ENCODE results near the gene PLA2G4B. TPM values are rescaled to one million over a fixed set of nuclear protein-coding genes. Genes with fewer than 3 reads are reported as not detected.

Gene PLA2G4B
- total and polyA plus RNA-seq, 2 donors (not counting 1 experiment from before 2014, with no cell fraction given), result 22.6 to 33.2 TPM

DNA sequence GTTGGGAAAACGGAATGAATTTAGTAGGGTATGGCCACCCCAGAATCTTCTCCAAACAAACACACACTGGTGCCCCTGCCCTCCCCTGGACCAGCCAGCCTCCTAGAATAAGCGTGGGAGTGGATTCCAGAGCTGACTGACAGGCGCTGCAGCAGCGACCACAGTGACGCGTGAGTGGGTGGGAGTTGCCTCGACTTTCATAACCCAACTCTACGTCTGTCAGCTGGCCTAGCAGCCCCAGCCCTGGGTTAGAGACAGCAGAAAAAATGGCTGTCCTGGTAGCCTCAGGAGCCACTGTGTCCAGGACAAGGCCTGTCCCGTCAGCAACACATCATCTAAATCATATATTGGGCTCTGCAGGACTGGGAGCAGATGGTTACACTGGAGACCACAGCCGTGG, 10.0 kb downstream of the PLA2G4B start:
- Histone ChIP-seq H3K4me3 (ENCODE audit: control extremely low read depth in 1 of 5, extremely low read depth in 1 of 5, insufficient read depth in 1 of 5, low read depth in 2 of 5, low read length in 4 of 5) (no peak overlapping the region), H3K4me1 (ENCODE audit: control insufficient read depth in 2 of 2, insufficient read depth in 2 of 2, low read length in 2 of 2) (no peaks in the 10 kb centered on the region), H3K36me3 (replicated peaks in 1 of 2; ENCODE audit: control extremely low read depth in 1 of 2, control insufficient read depth in 1 of 2, extremely low read depth in 1 of 2, insufficient read depth in 2 of 2, low read length in 1 of 2) (peaks cover 0 to 26% of the 10 kb centered on the region in 2 experiments), H3K79me2 (ENCODE audit: control insufficient read depth, insufficient read depth, low read length) (no peaks in the 10 kb centered on the region), H3K27me3 (replicated peaks in 1 of 4; ENCODE audit: control extremely low read depth in 1 of 4, control insufficient read depth in 3 of 4, insufficient read depth in 4 of 4, low read length in 3 of 4) (peaks cover 0 to 4% (median 0%) of the 10 kb centered on the region in 4 experiments), H3K9me3 (ENCODE audit: control extremely low read depth in 1 of 3, control insufficient read depth in 2 of 3, insufficient read depth in 1 of 3, low read length in 2 of 3) (no peaks in the 10 kb centered on the region), H3K27ac (ENCODE audit: low read length in 2 of 2) (no peak overlapping the region), H2AFZ (ENCODE audit: insufficient read depth, low read depth, low read length, poor library complexity, severe bottlenecking) (no peak overlapping the region), H3K4me2 (replicated peaks; ENCODE audit: low read depth, low read length, poor library complexity, severe bottlenecking) (no peak overlapping the region), H3K9ac (ENCODE audit: low read length) (no peak overlapping the region), H4K20me1 (ENCODE audit: control insufficient read depth, insufficient read depth, low read length, poor library complexity, severe bottlenecking) (no peaks in the 10 kb centered on the region)
- no peak for TF ChIP-seq EZH2 (IDR thresholded peaks at IDR 0.05; ENCODE audit: borderline replicate concordance, insufficient read depth, low read depth, low read length, poor library complexity, severe bottlenecking)
- TF ChIP-seq, protein P1, sequence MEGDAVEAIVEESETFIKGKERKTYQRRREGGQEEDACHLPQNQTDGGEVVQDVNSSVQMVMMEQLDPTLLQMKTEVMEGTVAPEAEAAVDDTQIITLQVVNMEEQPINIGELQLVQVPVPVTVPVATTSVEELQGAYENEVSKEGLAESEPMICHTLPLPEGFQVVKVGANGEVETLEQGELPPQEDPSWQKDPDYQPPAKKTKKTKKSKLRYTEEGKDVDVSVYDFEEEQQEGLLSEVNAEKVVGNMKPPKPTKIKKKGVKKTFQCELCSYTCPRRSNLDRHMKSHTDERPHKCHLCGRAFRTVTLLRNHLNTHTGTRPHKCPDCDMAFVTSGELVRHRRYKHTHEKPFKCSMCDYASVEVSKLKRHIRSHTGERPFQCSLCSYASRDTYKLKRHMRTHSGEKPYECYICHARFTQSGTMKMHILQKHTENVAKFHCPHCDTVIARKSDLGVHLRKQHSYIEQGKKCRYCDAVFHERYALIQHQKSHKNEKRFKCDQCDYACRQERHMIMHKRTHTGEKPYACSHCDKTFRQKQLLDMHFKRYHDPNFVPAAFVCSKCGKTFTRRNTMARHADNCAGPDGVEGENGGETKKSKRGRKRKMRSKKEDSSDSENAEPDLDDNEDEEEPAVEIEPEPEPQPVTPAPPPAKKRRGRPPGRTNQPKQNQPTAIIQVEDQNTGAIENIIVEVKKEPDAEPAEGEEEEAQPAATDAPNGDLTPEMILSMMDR (IDR thresholded peaks at IDR 0.05), result no peak
- ChIA-PET POLR2A (no interaction called here), CTCF (no interaction called here)
- Mint-ChIP-seq H3K4me3 (no peak overlapping the region), H3K27me3 (no peaks in the 10 kb centered on the region), H3K4me1 (peaks cover 2% of the 10 kb centered on the region), H3K9me3 (ENCODE audit: insufficient read depth) (no peaks in the 10 kb centered on the region), H3K27ac (no peak overlapping the region)
- WGBS (ENCODE audit: insufficient coverage), result 80% methylated on average over 8 of the region's 10 CpGs
- DNase-seq, result no peak
- ATAC-seq (ENCODE audit: low read depth), result no peak
- intact Hi-C loops (cut with micrococcal nuclease), result no loop called here

DNA sequence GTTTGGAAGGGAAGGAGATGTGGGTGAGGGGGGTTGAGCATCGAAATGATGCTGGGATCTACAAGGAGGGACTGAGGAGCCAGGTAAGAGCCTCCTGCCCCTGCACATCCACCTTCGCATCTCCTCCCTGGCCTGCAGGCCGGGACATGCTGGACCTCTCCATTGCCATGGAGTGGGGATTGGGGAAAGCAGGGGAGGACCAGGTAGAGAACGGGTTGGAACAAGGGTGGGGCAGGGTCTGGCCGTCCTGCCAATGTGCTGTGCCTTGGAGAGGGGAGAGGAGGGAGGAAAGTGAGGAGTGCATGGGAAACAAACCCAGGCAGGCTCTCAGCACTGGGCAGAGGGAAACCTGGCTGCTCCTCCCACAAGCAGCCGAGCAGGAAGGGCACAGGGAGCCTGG, 10.6 kb downstream of the PLA2G4B start:
- Histone ChIP-seq H2AFZ (ENCODE audit: insufficient read depth, low read depth, low read length, poor library complexity, severe bottlenecking) (no peak overlapping the region), H3K79me2 (ENCODE audit: control insufficient read depth, insufficient read depth, low read length) (no peaks in the 10 kb centered on the region), H3K4me3 (ENCODE audit: control extremely low read depth in 1 of 5, extremely low read depth in 1 of 5, insufficient read depth in 1 of 5, low read depth in 2 of 5, low read length in 4 of 5) (no peak overlapping the region), H3K4me2 (replicated peaks; ENCODE audit: low read depth, low read length, poor library complexity, severe bottlenecking) (no peak overlapping the region), H4K20me1 (ENCODE audit: control insufficient read depth, insufficient read depth, low read length, poor library complexity, severe bottlenecking) (no peaks in the 10 kb centered on the region), H3K9ac (ENCODE audit: low read length) (no peak overlapping the region), H3K36me3 (replicated peaks in 1 of 2; ENCODE audit: control extremely low read depth in 1 of 2, control insufficient read depth in 1 of 2, extremely low read depth in 1 of 2, insufficient read depth in 2 of 2, low read length in 1 of 2) (peaks cover 0 to 26% of the 10 kb centered on the region in 2 experiments), H3K4me1 (ENCODE audit: control insufficient read depth in 2 of 2, insufficient read depth in 2 of 2, low read length in 2 of 2) (no peaks in the 10 kb centered on the region), H3K27me3 (replicated peaks in 1 of 4; ENCODE audit: control extremely low read depth in 1 of 4, control insufficient read depth in 3 of 4, insufficient read depth in 4 of 4, low read length in 3 of 4) (peaks cover 0 to 4% (median 0%) of the 10 kb centered on the region in 4 experiments), H3K9me3 (ENCODE audit: control extremely low read depth in 1 of 3, control insufficient read depth in 2 of 3, insufficient read depth in 1 of 3, low read length in 2 of 3) (no peaks in the 10 kb centered on the region), H3K27ac (ENCODE audit: low read length in 2 of 2) (no peak overlapping the region)
- TF ChIP-seq EZH2 (IDR thresholded peaks at IDR 0.05; ENCODE audit: borderline replicate concordance, insufficient read depth, low read depth, low read length, poor library complexity, severe bottlenecking), result no peak
- TF ChIP-seq, protein P1 (IDR thresholded peaks at IDR 0.05), result no peak
- ATAC-seq (ENCODE audit: low read depth) (no peak), DNase-seq (no peak)
- 89% methylated on average over 4 of the region's 6 CpGs for WGBS (ENCODE audit: insufficient coverage)
- ChIA-PET POLR2A (no interaction called here), CTCF (no interaction called here)
- no peaks in the 10 kb centered on the region for H3K9me3 Mint-ChIP-seq (ENCODE audit: insufficient read depth)
- intact Hi-C loops (cut with micrococcal nuclease), result no loop called here
- no peaks in the 10 kb centered on the region for H3K27me3 Mint-ChIP-seq
- no peak overlapping the region for H3K4me3 Mint-ChIP-seq
- H3K4me1 Mint-ChIP-seq, result peaks cover 2% of the 10 kb centered on the region
- H3K27ac Mint-ChIP-seq, result no peak overlapping the region
